ENCODE data around the gene CDK5. TPM values are rescaled to one million over a fixed set of nuclear protein-coding genes. Genes with fewer than 3 reads are reported as not detected.

CDK5 gene
- total and polyA plus RNA-seq, 2 donors = 8.9 to 19.8 TPM

GRCh38 chr7:151077705-151078232 lies 20.1 kb upstream of the CDK5 start:
- Histone ChIP-seq H3K36me3 (ENCODE audit: control insufficient read depth in 2 of 2, insufficient read depth in 2 of 2, low read length in 1 of 2) (peaks cover 44 to 54% of the 10 kb centered on the region in 2 donors), H3K9me3 (ENCODE audit: control insufficient read depth in 2 of 2, insufficient read depth in 1 of 2, low read length in 1 of 2) (no peaks in the 10 kb centered on the region), H3K4me1 (ENCODE audit: control insufficient read depth in 2 of 2, insufficient read depth in 2 of 2, low read length in 2 of 2) (peaks cover 29 to 36% of the 10 kb centered on the region in 2 donors), H3K4me3 (ENCODE audit: low read length in 2 of 2) (no peak overlapping the region), H3K27me3 (ENCODE audit: control insufficient read depth in 2 of 2, insufficient read depth in 1 of 2, low read length in 1 of 2) (no peaks in the 10 kb centered on the region), H3K27ac (ENCODE audit: low read depth in 1 of 2, low read length in 1 of 2) (no peak overlapping the region)
- no peak for DNase-seq (ENCODE audit: low read depth in 6 of 9, low spot score in 9 of 9)
- WGBS = 90% methylated on average over 10 of the region's 10 CpGs

GRCh38 chr7:151076863-151077704 lies 19.4 kb upstream of the CDK5 start:
- Histone ChIP-seq H3K9me3 (ENCODE audit: control insufficient read depth in 2 of 2, insufficient read depth in 1 of 2, low read length in 1 of 2) (no peaks in the 10 kb centered on the region), H3K4me1 (ENCODE audit: control insufficient read depth in 2 of 2, insufficient read depth in 2 of 2, low read length in 2 of 2) (peaks cover 22 to 30% of the 10 kb centered on the region in 2 donors), H3K27me3 (ENCODE audit: control insufficient read depth in 2 of 2, insufficient read depth in 1 of 2, low read length in 1 of 2) (no peaks in the 10 kb centered on the region), H3K27ac (ENCODE audit: low read depth in 1 of 2, low read length in 1 of 2) (no peak overlapping the region), H3K4me3 (ENCODE audit: low read length in 2 of 2) (no peak overlapping the region), H3K36me3 (ENCODE audit: control insufficient read depth in 2 of 2, insufficient read depth in 2 of 2, low read length in 1 of 2) (peaks cover 49 to 60% of the 10 kb centered on the region in 2 donors)
- no peak for DNase-seq (ENCODE audit: low read depth in 6 of 9, low spot score in 9 of 9)
- 97% methylated on average over 33 of the region's 33 CpGs for WGBS

GRCh38 chr7:151075978-151076426 lies 18.3 kb upstream of the CDK5 start:
- DNase-seq (ENCODE audit: low read depth in 6 of 9, low spot score in 9 of 9) = no peak
- WGBS = 96% methylated on average over 22 of the region's 22 CpGs
- Histone ChIP-seq H3K4me1 (ENCODE audit: control insufficient read depth in 2 of 2, insufficient read depth in 2 of 2, low read length in 2 of 2) (peaks cover 11 to 20% of the 10 kb centered on the region in 2 donors), H3K9me3 (ENCODE audit: control insufficient read depth in 2 of 2, insufficient read depth in 1 of 2, low read length in 1 of 2) (no peaks in the 10 kb centered on the region), H3K27ac (ENCODE audit: low read depth in 1 of 2, low read length in 1 of 2) (no peak overlapping the region), H3K27me3 (ENCODE audit: control insufficient read depth in 2 of 2, insufficient read depth in 1 of 2, low read length in 1 of 2) (no peaks in the 10 kb centered on the region), H3K4me3 (ENCODE audit: low read length in 2 of 2) (no peak overlapping the region), H3K36me3 (ENCODE audit: control insufficient read depth in 2 of 2, insufficient read depth in 2 of 2, low read length in 1 of 2) (peaks cover 59 to 64% of the 10 kb centered on the region in 2 donors)

- H3K36me3 ChIP-seq (ENCODE audit: control insufficient read depth in 2 of 2, insufficient read depth in 2 of 2, low read length in 1 of 2) = peaks cover 63 to 68% of the 10 kb centered on the region in 2 donors
- H3K4me3 ChIP-seq (ENCODE audit: low read length in 2 of 2) = no peak overlapping the region
- DNase-seq (ENCODE audit: low read depth in 6 of 9, low spot score in 9 of 9) = no peak
- 98% methylated on average over 7 of the region's 7 CpGs for WGBS
- H3K27ac ChIP-seq (ENCODE audit: low read depth in 1 of 2, low read length in 1 of 2) = no peak overlapping the region
- H3K27me3 ChIP-seq (ENCODE audit: control insufficient read depth in 2 of 2, insufficient read depth in 1 of 2, low read length in 1 of 2) = no peaks in the 10 kb centered on the region
- no peaks in the 10 kb centered on the region for H3K9me3 ChIP-seq (ENCODE audit: control insufficient read depth in 2 of 2, insufficient read depth in 1 of 2, low read length in 1 of 2)
- peaks cover 11 to 18% of the 10 kb centered on the region in 2 donors for H3K4me1 ChIP-seq (ENCODE audit: control insufficient read depth in 2 of 2, insufficient read depth in 2 of 2, low read length in 2 of 2)
These were observed 17.9 kb upstream of the CDK5 start for GRCh38 chr7:151075662-151075971.

GRCh38 chr7:151074817-151075661 lies 17.3 kb upstream of the CDK5 start:
- no peaks in the 10 kb centered on the region for H3K27me3 ChIP-seq (ENCODE audit: control insufficient read depth in 2 of 2, insufficient read depth in 1 of 2, low read length in 1 of 2)
- H3K4me1 ChIP-seq (ENCODE audit: control insufficient read depth in 2 of 2, insufficient read depth in 2 of 2, low read length in 2 of 2) = peaks cover 11 to 16% of the 10 kb centered on the region in 2 donors
- peaks cover 69 to 74% of the 10 kb centered on the region in 2 donors for H3K36me3 ChIP-seq (ENCODE audit: control insufficient read depth in 2 of 2, insufficient read depth in 2 of 2, low read length in 1 of 2)
- 97% methylated on average over 26 of the region's 26 CpGs for WGBS
- H3K9me3 ChIP-seq (ENCODE audit: control insufficient read depth in 2 of 2, insufficient read depth in 1 of 2, low read length in 1 of 2) = no peaks in the 10 kb centered on the region
- no peak for DNase-seq (ENCODE audit: low read depth in 6 of 9, low spot score in 9 of 9)
- no peak overlapping the region for H3K27ac ChIP-seq (ENCODE audit: low read depth in 1 of 2, low read length in 1 of 2)
- H3K4me3 ChIP-seq (ENCODE audit: low read length in 2 of 2) = no peak overlapping the region

GRCh38 chr7:151073990-151074389 lies 16.3 kb upstream of the CDK5 start:
- WGBS = 97% methylated on average over 17 of the region's 17 CpGs
- Histone ChIP-seq H3K27ac (ENCODE audit: low read depth in 1 of 2, low read length in 1 of 2) (no peak overlapping the region), H3K27me3 (ENCODE audit: control insufficient read depth in 2 of 2, insufficient read depth in 1 of 2, low read length in 1 of 2) (no peaks in the 10 kb centered on the region), H3K4me1 (ENCODE audit: control insufficient read depth in 2 of 2, insufficient read depth in 2 of 2, low read length in 2 of 2) (peaks cover 5 to 6% of the 10 kb centered on the region in 2 donors), H3K9me3 (ENCODE audit: control insufficient read depth in 2 of 2, insufficient read depth in 1 of 2, low read length in 1 of 2) (no peaks in the 10 kb centered on the region), H3K36me3 (ENCODE audit: control insufficient read depth in 2 of 2, insufficient read depth in 2 of 2, low read length in 1 of 2) (peaks cover 79 to 84% of the 10 kb centered on the region in 2 donors), H3K4me3 (ENCODE audit: low read length in 2 of 2) (no peak overlapping the region)
- no peak for DNase-seq (ENCODE audit: low read depth in 6 of 9, low spot score in 9 of 9)

GRCh38 chr7:151071032-151071866 lies 13.6 kb upstream of the CDK5 start:
- 97% methylated on average over 39 of the region's 39 CpGs for WGBS
- Histone ChIP-seq H3K4me1 (ENCODE audit: control insufficient read depth in 2 of 2, insufficient read depth in 2 of 2, low read length in 2 of 2) (no peaks in the 10 kb centered on the region), H3K9me3 (ENCODE audit: control insufficient read depth in 2 of 2, insufficient read depth in 1 of 2, low read length in 1 of 2) (no peaks in the 10 kb centered on the region), H3K27ac (ENCODE audit: low read depth in 1 of 2, low read length in 1 of 2) (no peak overlapping the region), H3K27me3 (ENCODE audit: control insufficient read depth in 2 of 2, insufficient read depth in 1 of 2, low read length in 1 of 2) (no peaks in the 10 kb centered on the region), H3K4me3 (ENCODE audit: low read length in 2 of 2) (no peak overlapping the region), H3K36me3 (ENCODE audit: control insufficient read depth in 2 of 2, insufficient read depth in 2 of 2, low read length in 1 of 2) (peaks cover 83 to 95% of the 10 kb centered on the region in 2 donors)
- DNase-seq (ENCODE audit: low read depth in 6 of 9, low spot score in 9 of 9) = no peak

- Histone ChIP-seq H3K4me1 (ENCODE audit: control insufficient read depth in 2 of 2, insufficient read depth in 2 of 2, low read length in 2 of 2) (no peaks in the 10 kb centered on the region), H3K4me3 (ENCODE audit: low read length in 2 of 2) (no peak overlapping the region), H3K27ac (ENCODE audit: low read depth in 1 of 2, low read length in 1 of 2) (no peak overlapping the region), H3K36me3 (ENCODE audit: control insufficient read depth in 2 of 2, insufficient read depth in 2 of 2, low read length in 1 of 2) (peaks cover 85 to 94% of the 10 kb centered on the region in 2 donors), H3K27me3 (ENCODE audit: control insufficient read depth in 2 of 2, insufficient read depth in 1 of 2, low read length in 1 of 2) (no peaks in the 10 kb centered on the region), H3K9me3 (ENCODE audit: control insufficient read depth in 2 of 2, insufficient read depth in 1 of 2, low read length in 1 of 2) (no peaks in the 10 kb centered on the region)
- no peak for DNase-seq (ENCODE audit: low read depth in 6 of 9, low spot score in 9 of 9)
- WGBS = 99% methylated on average over 15 of the region's 15 CpGs
These were observed 12.9 kb upstream of the CDK5 start for GRCh38 chr7:151070574-151070960.

All from thymus (tissue), 11 donors.